PC-3 (cell line): ENCODE data around the gene SMOC2. TPM values are rescaled to one million over a fixed set of nuclear protein-coding genes. Genes with fewer than 3 reads are reported as not detected.

Experiments
- ATAC-seq: fragments of 200-7000 bp; cut with Tn5 transposase; 2 replicates; pipeline ENCODE4 v1.9.1; 2020; ENCODE audit warnings: mild to moderate bottlenecking, moderate library complexity
- BruUV-seq: library from RNA; stranded (reverse); fragments of 400-500 nt; replicated peaks from 2 replicates; lab custom pipeline; 2021; lab: Mats Ljungman, UMichigan
- CTCF ChIA-PET: fragments of 300-600 bp; sonication (Branson Sonifier 250); formaldehyde crosslinking; loops from one replicate; lab custom pipeline; 2022; ENCODE audit warnings: antibody characterized with exemption; lab: Charles Lee
- POLR2A ChIA-PET: fragments of 300-600 bp; sonication (Branson Sonifier 250); formaldehyde crosslinking; loops from one replicate; lab custom pipeline; 2022; ENCODE audit warnings: antibody characterized with exemption; ENCODE audit not compliant: unreplicated experiment; lab: Charles Lee
- DNase-seq: peaks from one replicate; pipeline ENCODE4 v3.0.0-alpha.2; 2015
- H2AFZ ChIP-seq: fragments of 300-600 bp; sonication (generic); 2 replicates; pipeline ENCODE4 v1.6.0; 2016; ENCODE audit warnings: antibody characterized with exemption, low read length
- H3F3A ChIP-seq: fragments of 300-600 bp; sonication (generic); one replicate; pipeline ENCODE4 v1.6.0; 2017; ENCODE audit warnings: antibody characterized with exemption, low read length, control low read depth, mild to moderate bottlenecking; ENCODE audit not compliant: unreplicated experiment
- H3K27ac ChIP-seq: fragments of 300-600 bp; sonication (generic); 2 replicates; pipeline ENCODE4 v1.5.1; 2016; ENCODE audit warnings: mild to moderate bottlenecking, low read length
- H3K27me3 ChIP-seq: fragments of 300-600 bp; sonication (generic); 2 replicates; pipeline ENCODE4 v1.6.1; 2016; ENCODE audit warnings: low read length, mixed read lengths
- H3K36me3 ChIP-seq: fragments of 300-600 bp; sonication (generic); 2 replicates; pipeline ENCODE4 v1.6.1; 2016; ENCODE audit warnings: low read depth, mixed run types, low read length, mixed read lengths
- H3K4me1 ChIP-seq: fragments of 300-600 bp; sonication (generic); 2 replicates; pipeline ENCODE4 v1.5.1; 2016; ENCODE audit warnings: low read length; ENCODE audit not compliant: insufficient read depth
- H3K4me2 ChIP-seq: fragments of 300-600 bp; sonication (generic); 2 replicates; pipeline ENCODE4 v1.6.0; 2016; ENCODE audit warnings: low read length
- H3K4me3 ChIP-seq: fragments of 300-600 bp; sonication (generic); 2 replicates; pipeline ENCODE4 v1.5.1; 2016; ENCODE audit warnings: mild to moderate bottlenecking, low read length, mixed read lengths
- H3K79me2 ChIP-seq: fragments of 300-600 bp; sonication (generic); 2 replicates; pipeline ENCODE4 v1.6.1; 2017; ENCODE audit warnings: low read length, mixed read lengths
- H3K9ac ChIP-seq: fragments of 300-600 bp; sonication (generic); 2 replicates; pipeline ENCODE4 v1.6.0; 2016; ENCODE audit warnings: mild to moderate bottlenecking, low read length
- H3K9me2 ChIP-seq: fragments of 300-600 bp; sonication (generic); replicated peaks from 2 replicates; pipeline ENCODE4 v1.6.1; 2016; ENCODE audit warnings: mixed run types, low read length, mixed read lengths
- H3K9me3 ChIP-seq: fragments of 300-600 bp; sonication (generic); 2 replicates; pipeline ENCODE4 v1.6.1; 2016; ENCODE audit warnings: low read length, mixed read lengths
- H4K20me1 ChIP-seq: fragments of 300-600 bp; sonication (generic); 2 replicates; pipeline ENCODE4 v1.6.1; 2016; ENCODE audit warnings: low read length, mixed read lengths
- CTCF ChIP-seq: fragments of 300-600 bp; sonication (generic); conservative IDR thresholded peaks from 2 replicates; pipeline ENCODE4 v1.5.1; 2017; ENCODE audit warnings: antibody characterized with exemption, low read depth, mild to moderate bottlenecking, low read length
- EZH2 ChIP-seq: fragments of 300-600 bp; sonication (generic); IDR thresholded peaks from one replicate; pipeline ENCODE4 v1.6.1; 2017; ENCODE audit warnings: antibody characterized with exemption, mild to moderate bottlenecking, low read length; ENCODE audit not compliant: unreplicated experiment
- EZH2phosphoT487 ChIP-seq: fragments of 300-600 bp; sonication (generic); IDR thresholded peaks from 2 replicates; pipeline ENCODE4 v1.6.1; 2018; ENCODE audit warnings: mild to moderate bottlenecking, antibody characterized with exemption, low read length, borderline replicate concordance
- intact Hi-C: fragments of 100-400 bp; cut with micrococcal nuclease; formaldehyde crosslinking; loops from 2 replicates; pipeline ENCODE4 v1.9.0; 2023
- total RNA-seq: library from RNA; depleted of rRNA; stranded (reverse); fragments of >200 nt; gene quantifications from 2 replicates; pipeline ENCODE4 v1.2.3, GENCODE V29; 2014

SMOC2 gene
- total RNA-seq, 1 experiment from 2014 or later: not detected

- DNase-seq (no peak), ATAC-seq (no peak)
- no peak overlapping the region for H3K4me2 ChIP-seq
- ChIA-PET POLR2A (no interaction called here), CTCF (no interaction called here)
- no peak overlapping the region for H3K4me3 ChIP-seq
- intact Hi-C loops: no loop called here
- H4K20me1 ChIP-seq: no peaks in the 10 kb centered on the region
- no peaks in the 10 kb centered on the region for H3K9me2 ChIP-seq
- no peak overlapping the region for H3K9ac ChIP-seq
- no peak for TF ChIP-seq EZH2phosphoT487
- no peak overlapping the region for H2AFZ ChIP-seq
- no peaks in the 10 kb centered on the region for H3K4me1 ChIP-seq
- no peaks in the 10 kb centered on the region for H3K79me2 ChIP-seq
- no peak overlapping the region for H3K27ac ChIP-seq
- H3K36me3 ChIP-seq: no peaks in the 10 kb centered on the region
- no peaks in the 10 kb centered on the region for H3K9me3 ChIP-seq
- H3F3A ChIP-seq: no peaks in the 10 kb centered on the region
- H3K27me3 ChIP-seq: peaks cover 3% of the 10 kb centered on the region; the same call in 1 of the 2 replicates
- no TSS peak for BruUV-seq
Measured at GRCh38 chr6:168634541-168635328, 193.8 kb downstream of the SMOC2 start.

DNA sequence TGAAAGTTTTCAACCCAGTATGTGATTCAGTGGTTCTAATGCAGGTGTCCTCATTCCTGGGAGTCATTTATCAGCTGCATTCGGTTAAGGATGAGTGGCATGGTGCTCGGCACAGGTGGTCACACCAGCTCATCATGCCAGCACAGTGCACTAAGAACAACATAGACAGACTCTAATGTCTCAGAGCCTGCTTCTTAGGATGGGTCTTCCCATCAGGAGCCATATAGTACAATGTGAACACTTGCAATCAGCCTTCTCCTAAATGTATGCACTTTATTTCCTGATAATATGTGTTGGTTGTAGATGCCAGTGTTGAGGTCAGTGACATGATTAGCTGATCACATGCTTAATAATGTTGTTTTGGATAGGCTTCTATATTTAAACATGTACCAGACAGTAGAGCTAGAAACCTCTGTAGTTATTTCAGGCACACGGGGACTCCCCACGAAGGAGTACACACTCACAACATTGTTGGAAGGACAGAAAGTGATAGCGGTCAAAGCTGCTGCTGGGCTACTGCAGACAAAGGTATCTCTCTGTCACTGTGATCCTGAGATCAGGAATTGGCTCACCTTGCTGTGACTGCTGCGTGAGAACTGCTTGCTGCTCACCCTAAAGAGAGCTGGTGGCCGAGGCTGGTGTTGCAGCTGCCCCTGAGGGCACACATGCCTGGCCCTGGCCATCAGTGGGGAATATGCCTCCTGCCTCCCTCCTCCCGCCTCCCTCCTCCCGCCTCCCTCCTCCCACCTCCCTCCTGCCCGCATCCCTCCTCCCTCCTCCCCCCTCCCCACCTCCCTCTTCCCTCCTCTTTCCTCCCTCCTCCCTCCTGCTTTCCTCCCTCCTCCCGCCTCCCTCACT, 195.4 kb downstream of the SMOC2 start:
- H3K4me2 ChIP-seq: no peak overlapping the region
- intact Hi-C loops: no loop called here

DNA sequence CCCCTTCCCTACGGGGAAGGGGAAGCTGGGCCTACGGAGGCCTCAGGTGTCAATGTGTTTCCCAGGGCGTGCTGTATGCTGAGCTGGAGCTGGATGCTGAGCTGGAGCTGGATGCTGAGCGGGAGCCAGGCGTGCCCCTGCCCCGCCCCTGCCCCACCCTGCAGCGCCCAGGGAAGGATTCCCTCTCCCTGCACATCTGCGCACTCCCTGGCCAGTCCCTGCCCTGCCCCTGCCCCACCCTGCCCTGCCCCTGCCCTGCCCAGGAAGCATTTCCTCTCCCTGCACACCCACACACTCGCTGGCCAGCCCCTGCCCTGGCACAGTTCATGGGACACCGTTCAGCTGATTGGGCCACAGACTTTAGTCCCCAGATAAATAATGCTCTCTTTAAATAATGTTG, 196.8 kb downstream of the SMOC2 start:
- H3K27ac ChIP-seq: no peak overlapping the region

More for the DNA sequence above, 195.4 kb downstream of the SMOC2 start:
- no peaks in the 10 kb centered on the region for H3K79me2 ChIP-seq
- TF ChIP-seq CTCF (no peak), EZH2 (no peak), EZH2phosphoT487 (no peak)
- no peaks in the 10 kb centered on the region for H3K4me1 ChIP-seq
- H3K9ac ChIP-seq: no peak overlapping the region
- no peaks in the 10 kb centered on the region for H3K36me3 ChIP-seq
- H3K27ac ChIP-seq: no peak overlapping the region
- no TSS peak for BruUV-seq
- H2AFZ ChIP-seq: no peak overlapping the region
- DNase-seq (no peak), ATAC-seq (no peak)
- CTCF ChIA-PET: no interaction called here
- no peaks in the 10 kb centered on the region for H3K9me3 ChIP-seq
- H3F3A ChIP-seq: no peaks in the 10 kb centered on the region
- POLR2A ChIA-PET: no interaction called here
- H4K20me1 ChIP-seq: no peaks in the 10 kb centered on the region
- no peak overlapping the region for H3K4me3 ChIP-seq
- H3K27me3 ChIP-seq: peaks cover 14% of the 10 kb centered on the region
- no peaks in the 10 kb centered on the region for H3K9me2 ChIP-seq

More for the DNA sequence above, 196.8 kb downstream of the SMOC2 start:
- H2AFZ ChIP-seq: no peak overlapping the region
- ATAC-seq (no peak), DNase-seq (no peak)
- CTCF ChIA-PET: no interaction called here
- H3K27me3 ChIP-seq: peaks cover 14% of the 10 kb centered on the region
- H3K4me3 ChIP-seq: no peak overlapping the region
- no TSS peak for BruUV-seq
- no peak overlapping the region for H3K9ac ChIP-seq
- H4K20me1 ChIP-seq: no peaks in the 10 kb centered on the region
- TF ChIP-seq CTCF (no peak), EZH2phosphoT487 (no peak), EZH2 (no peak)
- POLR2A ChIA-PET: no interaction called here
- no peaks in the 10 kb centered on the region for H3K79me2 ChIP-seq
- no peaks in the 10 kb centered on the region for H3K4me1 ChIP-seq
- H3F3A ChIP-seq: no peaks in the 10 kb centered on the region
- H3K4me2 ChIP-seq: no peak overlapping the region
- H3K9me2 ChIP-seq: no peaks in the 10 kb centered on the region
- intact Hi-C loops: no loop called here
- no peaks in the 10 kb centered on the region for H3K36me3 ChIP-seq
- no peaks in the 10 kb centered on the region for H3K9me3 ChIP-seq
